Sigmoid colon (tissue), 4 donors: Measurements from ENCODE around the gene SLC6A18.

Source experiments
- CTCF ChIP-seq, 4 experiments: fragments of 450-650 bp in 3 of 4; fragments of 200-600 bp in 1 of 4; IDR thresholded peaks; one replicate each; pipeline ENCODE4 v1.5.1; 2016 to 2019; ENCODE audit warnings: antibody characterized with exemption in 4 of 4, mild to moderate bottlenecking in 3 of 4, moderate library complexity in 2 of 4
- POLR2AphosphoS5 ChIP-seq, 4 donors: sonication (generic); formaldehyde crosslinking; IDR thresholded peaks; one replicate each; pipeline ENCODE4 v1.6.1; 2017; ENCODE audit warnings: antibody characterized with exemption in 4 of 4

- TF ChIP-seq CTCF (IDR thresholded peaks at IDR 0.05) = no peak
- TF ChIP-seq POLR2AphosphoS5 (IDR thresholded peaks at IDR 0.05) = no peak
These were observed 31.6 kb upstream of the SLC6A18 start for GRCh38 chr5:1193591-1193985.
